Measurements from ENCODE around the gene P2RX3. TPM values are rescaled to one million over a fixed set of nuclear protein-coding genes. Genes with fewer than 3 reads are reported as not detected.
A peak's percentile ranks its signal among the peaks of the same experiment; 100 is the strongest.

The P2RX3 gene
- total RNA-seq, 1 experiment from 2014 or later, result 0.15 TPM

- H3K14ac ChIP-seq (ENCODE audit: insufficient read depth, low read length), result no peak overlapping the region
- H3K36me3 Mint-ChIP-seq (ENCODE audit: insufficient read depth in 1 of 3, low read depth in 3 of 3), result peaks cover 24 to 36% (median 33%) of the 10 kb centered on the region in 3 experiments
- peak overlapping the region in 1 of 2 experiments; percentile 13; a peak in 1 of 5 replicates for H3K4me3 Mint-ChIP-seq
- peaks cover 2% of the 10 kb centered on the region; the same call in 1 of the 2 replicates for H3K79me2 ChIP-seq (ENCODE audit: insufficient read depth, low read length)
- no peaks in the 10 kb centered on the region for H3K9me3 ChIP-seq (ENCODE audit: control insufficient read depth, low read depth, low read length)
- H3K4me1 ChIP-seq (ENCODE audit: insufficient read depth, low read length), result peaks cover 21% of the 10 kb centered on the region
- H4K20me1 ChIP-seq (ENCODE audit: control insufficient read depth, insufficient read depth, insufficient read length), result no peaks in the 10 kb centered on the region
- H3K9me3 Mint-ChIP-seq, result no peaks in the 10 kb centered on the region
- no peak overlapping the region for H4K91ac ChIP-seq (ENCODE audit: insufficient read length, low read depth, low read length)
- no peak overlapping the region for H2BK15ac ChIP-seq (ENCODE audit: low read depth, low read length)
- H4K5ac ChIP-seq (ENCODE audit: insufficient read length, low read depth, low read length), result no peak overlapping the region
- H2BK5ac ChIP-seq (ENCODE audit: insufficient read length, low read length), result no peak overlapping the region
- no peak overlapping the region for H3K23ac ChIP-seq (ENCODE audit: insufficient read length, low read depth, low read length)
- H3K27ac Mint-ChIP-seq, result peak overlapping the region in 2 of 3 experiments; percentile 56 to 76; a peak in 4 of 7 replicates
- no peaks in the 10 kb centered on the region for H3K27me3 ChIP-seq (ENCODE audit: insufficient read depth, low read length)
- no peak overlapping the region for H3K4me2 ChIP-seq (ENCODE audit: insufficient read depth, insufficient read length, low read length)
- no peak overlapping the region for H3K27ac ChIP-seq (ENCODE audit: insufficient read length, low read depth, low read length)
- no peak overlapping the region for H2BK12ac ChIP-seq (ENCODE audit: insufficient read length, low read depth, low read length)
- peaks cover 6% of the 10 kb centered on the region for H3K23me2 ChIP-seq (ENCODE audit: insufficient read length, low read depth, low read length, poor library complexity, severe bottlenecking)
- no peak overlapping the region for H3T11ph ChIP-seq (ENCODE audit: low read length)
- no CpG with 5 or more reads among the region's 8 CpGs for WGBS (ENCODE audit: extremely low coverage, insufficient read length, low lambda C conversion rate)
- no peak overlapping the region for H3K9ac ChIP-seq (ENCODE audit: extremely low read depth, insufficient read length, low read length)
- no peak overlapping the region for H2AFZ ChIP-seq (ENCODE audit: low read length)
- H2BK120ac ChIP-seq (ENCODE audit: low read depth, low read length, poor library complexity, severe bottlenecking), result no peak overlapping the region
- no peak overlapping the region for H3K18ac ChIP-seq (ENCODE audit: insufficient read length, low read depth, low read length)
- H3K56ac ChIP-seq (ENCODE audit: insufficient read length, low read depth, low read length), result no peak overlapping the region
- no peak for DNase-seq
- H3K4ac ChIP-seq (ENCODE audit: low read depth, low read length), result no peak overlapping the region
- H3K79me1 ChIP-seq (ENCODE audit: insufficient read depth, low read depth, low read length, poor library complexity, severe bottlenecking), result no peaks in the 10 kb centered on the region
- TF ChIP-seq, protein P1, sequence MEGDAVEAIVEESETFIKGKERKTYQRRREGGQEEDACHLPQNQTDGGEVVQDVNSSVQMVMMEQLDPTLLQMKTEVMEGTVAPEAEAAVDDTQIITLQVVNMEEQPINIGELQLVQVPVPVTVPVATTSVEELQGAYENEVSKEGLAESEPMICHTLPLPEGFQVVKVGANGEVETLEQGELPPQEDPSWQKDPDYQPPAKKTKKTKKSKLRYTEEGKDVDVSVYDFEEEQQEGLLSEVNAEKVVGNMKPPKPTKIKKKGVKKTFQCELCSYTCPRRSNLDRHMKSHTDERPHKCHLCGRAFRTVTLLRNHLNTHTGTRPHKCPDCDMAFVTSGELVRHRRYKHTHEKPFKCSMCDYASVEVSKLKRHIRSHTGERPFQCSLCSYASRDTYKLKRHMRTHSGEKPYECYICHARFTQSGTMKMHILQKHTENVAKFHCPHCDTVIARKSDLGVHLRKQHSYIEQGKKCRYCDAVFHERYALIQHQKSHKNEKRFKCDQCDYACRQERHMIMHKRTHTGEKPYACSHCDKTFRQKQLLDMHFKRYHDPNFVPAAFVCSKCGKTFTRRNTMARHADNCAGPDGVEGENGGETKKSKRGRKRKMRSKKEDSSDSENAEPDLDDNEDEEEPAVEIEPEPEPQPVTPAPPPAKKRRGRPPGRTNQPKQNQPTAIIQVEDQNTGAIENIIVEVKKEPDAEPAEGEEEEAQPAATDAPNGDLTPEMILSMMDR (conservative IDR thresholded peaks at IDR 0.05), result no peak
- peaks cover 18 to 21% of the 10 kb centered on the region in 2 experiments for H3K4me1 Mint-ChIP-seq
- H4K8ac ChIP-seq (replicated peaks; ENCODE audit: insufficient read length, low read depth, low read length), result no peak overlapping the region
- no peaks in the 10 kb centered on the region for H3K27me3 Mint-ChIP-seq (ENCODE audit: low read depth)
- no peak overlapping the region for H2BK20ac ChIP-seq (ENCODE audit: low read depth, low read length, poor library complexity, severe bottlenecking)
- H2AK5ac ChIP-seq (ENCODE audit: insufficient read length, low read length), result no peak overlapping the region
These were observed 24.4 kb upstream of the P2RX3 start for GRCh38 chr11:57313788-57314135.

Measured in H9 (cell line).